Stomach smooth muscle (tissue), 2 donors: ENCODE results near the gene CRTC3.
"Not testable (repeated sequence)": the region's sequence is repeated elsewhere in the genome, so short reads cannot be mapped to it uniquely, and the experiment has no call there.

ENCODE experiments used
- H3K27ac ChIP-seq: one replicate; pipeline ENCODE4 v1.7.0; 2013; ENCODE audit warnings: mild to moderate bottlenecking, low read length, inconsistent platforms
- H3K27me3 ChIP-seq, 2 donors: one replicate each; pipeline ENCODE4 v1.7.0; 2013; ENCODE audit warnings: low read length in 2 of 2; ENCODE audit not compliant: insufficient read depth in 2 of 2, control insufficient read depth in 1 of 2
- H3K36me3 ChIP-seq, 2 donors: one replicate each; pipeline ENCODE4 v1.7.0; 2013; ENCODE audit warnings: low read length in 2 of 2; ENCODE audit not compliant: control insufficient read depth in 2 of 2, insufficient read depth in 2 of 2
- H3K4me1 ChIP-seq: one replicate; pipeline ENCODE4 v1.7.0; 2013; ENCODE audit warnings: low read length; ENCODE audit not compliant: control insufficient read depth, insufficient read depth
- H3K4me3 ChIP-seq, 2 donors: one replicate each; pipeline ENCODE4 v1.7.0; 2013; ENCODE audit warnings: low read length in 2 of 2
- H3K9ac ChIP-seq, 2 donors: one replicate each; pipeline ENCODE4 v1.7.0; 2013; ENCODE audit warnings: low read length in 2 of 2, mild to moderate bottlenecking in 1 of 2
- H3K9me3 ChIP-seq, 2 donors: one replicate each; pipeline ENCODE4 v1.7.0; 2013; ENCODE audit warnings: low read length in 2 of 2; ENCODE audit not compliant: control insufficient read depth in 2 of 2
- donor health status: healthy.
- donor health status: Pancreatic carcinoma.

CRTC3 gene

GRCh38 chr15:90665288-90666134 is 135.8 kb downstream of the CRTC3 start:
- H3K36me3 ChIP-seq = no peaks in the 10 kb centered on the region
- peaks cover 0 to 2% of the 10 kb centered on the region in 2 donors for H3K27me3 ChIP-seq
- peak overlapping the region; percentile 69 to 82 for H3K4me3 ChIP-seq
- H3K27ac ChIP-seq = peak overlapping the region; percentile 62
- H3K9ac ChIP-seq = peak overlapping the region; percentile 68 to 89
- peaks cover 6% of the 10 kb centered on the region for H3K4me1 ChIP-seq
- no peaks in the 10 kb centered on the region for H3K9me3 ChIP-seq

GRCh38 chr15:90666135-90666909 is 136.6 kb downstream of the CRTC3 start:
- no peaks in the 10 kb centered on the region for H3K36me3 ChIP-seq
- peak overlapping the region; percentile 68 to 89 for H3K9ac ChIP-seq
- peak overlapping the region; percentile 62 for H3K27ac ChIP-seq
- H3K4me3 ChIP-seq = peak overlapping the region; percentile 69 to 82
- peaks cover 0 to 2% of the 10 kb centered on the region in 2 donors for H3K27me3 ChIP-seq
- no peaks in the 10 kb centered on the region for H3K9me3 ChIP-seq
- peaks cover 6% of the 10 kb centered on the region for H3K4me1 ChIP-seq

GRCh38 chr15:90667073-90667754 is 137.5 kb downstream of the CRTC3 start:
- Histone ChIP-seq H3K36me3 (no peaks in the 10 kb centered on the region), H3K27ac (no peak overlapping the region), H3K4me1 (peaks cover 6% of the 10 kb centered on the region), H3K9me3 (no peaks in the 10 kb centered on the region), H3K4me3 (no peak overlapping the region), H3K27me3 (peaks cover 0 to 2% of the 10 kb centered on the region in 2 donors), H3K9ac (no peak overlapping the region)

GRCh38 chr15:90667755-90668345 is 138.1 kb downstream of the CRTC3 start:
- not testable (repeated sequence) for H3K27ac ChIP-seq

GRCh38 chr15:90670631-90671030 is 140.9 kb downstream of the CRTC3 start:
- not testable (repeated sequence) for H3K4me3 ChIP-seq, H3K4me1 ChIP-seq, H3K27ac ChIP-seq, H3K36me3 ChIP-seq, H3K9ac ChIP-seq, H3K27me3 ChIP-seq, H3K9me3 ChIP-seq

More at GRCh38 chr15:90667755-90668345, 138.1 kb downstream of the CRTC3 start:
- H3K27me3 ChIP-seq, H3K36me3 ChIP-seq, H3K4me1 ChIP-seq, H3K4me3 ChIP-seq, H3K9ac ChIP-seq, H3K9me3 ChIP-seq: not testable (repeated sequence)

GRCh38 chr15:90671216-90671615 is 141.5 kb downstream of the CRTC3 start:
- no peaks in the 10 kb centered on the region for H3K9me3 ChIP-seq
- H3K27ac ChIP-seq = no peak overlapping the region
- H3K27me3 ChIP-seq = peaks cover 0 to 2% of the 10 kb centered on the region in 2 donors
- H3K4me1 ChIP-seq = no peaks in the 10 kb centered on the region
- H3K9ac ChIP-seq = no peak overlapping the region
- no peaks in the 10 kb centered on the region for H3K36me3 ChIP-seq
- no peak overlapping the region for H3K4me3 ChIP-seq

GRCh38 chr15:90673357-90673756 is 143.6 kb downstream of the CRTC3 start:
- H3K27me3 ChIP-seq, H3K27ac ChIP-seq, H3K4me3 ChIP-seq, H3K9me3 ChIP-seq, H3K4me1 ChIP-seq, H3K36me3 ChIP-seq, H3K9ac ChIP-seq: not testable (repeated sequence)

GRCh38 chr15:90674476-90674875 is 144.8 kb downstream of the CRTC3 start:
- no peaks in the 10 kb centered on the region for H3K27me3 ChIP-seq
- H3K4me3 ChIP-seq = no peak overlapping the region
- H3K36me3 ChIP-seq = no peaks in the 10 kb centered on the region
- H3K9me3 ChIP-seq = no peaks in the 10 kb centered on the region
- no peaks in the 10 kb centered on the region for H3K4me1 ChIP-seq
- no peak overlapping the region for H3K27ac ChIP-seq
- no peak overlapping the region for H3K9ac ChIP-seq

- H3K9me3 ChIP-seq = no peaks in the 10 kb centered on the region
- H3K4me3 ChIP-seq = no peak overlapping the region
- peaks cover 4% of the 10 kb centered on the region for H3K4me1 ChIP-seq
- H3K9ac ChIP-seq = no peak overlapping the region
- no peaks in the 10 kb centered on the region for H3K36me3 ChIP-seq
- H3K27ac ChIP-seq = no peak overlapping the region
- H3K27me3 ChIP-seq = no peaks in the 10 kb centered on the region
These were observed 145.7 kb downstream of the CRTC3 start for GRCh38 chr15:90675464-90675863.
